Kidney (tissue), 14 donors: ENCODE data around the gene RALY. TPM values are rescaled to one million over a fixed set of nuclear protein-coding genes. Genes with fewer than 3 reads are reported as not detected.

Experiments used
- DNase-seq, 5 donors: peaks; one replicate each; pipeline ENCODE4 v3.0.0-alpha.2; 2013 to 2020
- FAIRE-seq: peaks from 2 replicates; lab custom pipeline; 2012; peaks lifted over from hg19 to GRCh38; lab: Jason Lieb, UNC
- H3K27ac ChIP-seq, 2 donors: one replicate each; pipeline ENCODE4 v1.7.0; 2013; ENCODE audit warnings: low read depth in 2 of 2, low read length in 2 of 2, inconsistent platforms in 1 of 2
- H3K27me3 ChIP-seq: one replicate; pipeline ENCODE4 v1.7.1; 2013; ENCODE audit warnings: low read length, inconsistent platforms; ENCODE audit not compliant: control insufficient read depth, insufficient read depth
- H3K36me3 ChIP-seq, 3 donors: one replicate each; pipeline versions ENCODE4 v1.7.0 to v1.7.1; 2013; ENCODE audit warnings: low read length in 3 of 3, control low read depth in 1 of 3, inconsistent platforms in 1 of 3; ENCODE audit not compliant: insufficient read depth in 3 of 3, control insufficient read depth in 2 of 3
- H3K4me1 ChIP-seq, 3 donors: one replicate each; pipeline versions ENCODE4 v1.7.0 to v1.7.1; 2013; ENCODE audit warnings: low read length in 3 of 3, inconsistent platforms in 1 of 3, low read depth in 1 of 3; ENCODE audit not compliant: control insufficient read depth in 2 of 3, insufficient read depth in 2 of 3
- H3K4me3 ChIP-seq, 3 donors: one replicate each; pipeline versions ENCODE4 v1.7.0 to v1.8.1; 2013; ENCODE audit warnings: low read length in 3 of 3, control low read depth in 1 of 3, inconsistent platforms in 1 of 3
- H3K9ac ChIP-seq, 3 donors: one replicate each; pipeline versions ENCODE4 v1.7.0 to v1.7.1; 2013; ENCODE audit warnings: low read length in 3 of 3, control low read depth in 1 of 3, inconsistent platforms in 1 of 3
- H3K9me3 ChIP-seq, 3 donors: one replicate each; pipeline versions ENCODE4 v1.7.0 to v1.7.1; 2013; ENCODE audit warnings: low read length in 3 of 3, control low read depth in 1 of 3, inconsistent platforms in 1 of 3; ENCODE audit not compliant: control insufficient read depth in 2 of 3, insufficient read depth in 1 of 3
- intact Hi-C: fragments of 100-400 bp; cut with DNase I; formaldehyde crosslinking; loops from one replicate; pipeline ENCODE4 v1.11.1; 2022
- polyA plus RNA-seq: library from polyadenylated mRNA; stranded (reverse); fragments of 350-450 nt; fragmentation: Illumina TruSeq; extraction: RNeasy Lipid Tissue Mini Kit (QIAGEN cat#74804); gene quantifications from one replicate; pipeline ENCODE4 v1.2.3, GENCODE V29; 2014; ENCODE audit warnings: low read depth, low replicate concordance; ENCODE audit not compliant: insufficient read depth
- total RNA-seq: library from RNA; stranded (reverse); fragmentation: NEBNext Ultra II Directional; extraction: Animal tissue kit (Norgen Biotek cat#: 25700); gene quantifications from one replicate; pipeline ENCODE4 v1.2.1, GENCODE V29; 2021
- TF ChIP-seq, protein P1 (sequence below): IDR thresholded peaks from 3 replicates; pipeline ENCODE4 v1.5.1; 2012; ENCODE audit warnings: mild to moderate bottlenecking, moderate library complexity, borderline replicate concordance; ENCODE audit not compliant: insufficient read depth; ENCODE audit errors: extremely low read depth
- donor health status: control.
- donor health status: control.
- donor health status: control.
- donor health status: control.
- donor health status: control.
- donor health status: DM: yes; HTN: yes; CAD: no.
- donor health status: Normal renal cell carcinoma (clear cell type).

Gene RALY
- total and polyA plus RNA-seq, 2 donors from 2014 or later = 119 to 138 TPM

DNA sequence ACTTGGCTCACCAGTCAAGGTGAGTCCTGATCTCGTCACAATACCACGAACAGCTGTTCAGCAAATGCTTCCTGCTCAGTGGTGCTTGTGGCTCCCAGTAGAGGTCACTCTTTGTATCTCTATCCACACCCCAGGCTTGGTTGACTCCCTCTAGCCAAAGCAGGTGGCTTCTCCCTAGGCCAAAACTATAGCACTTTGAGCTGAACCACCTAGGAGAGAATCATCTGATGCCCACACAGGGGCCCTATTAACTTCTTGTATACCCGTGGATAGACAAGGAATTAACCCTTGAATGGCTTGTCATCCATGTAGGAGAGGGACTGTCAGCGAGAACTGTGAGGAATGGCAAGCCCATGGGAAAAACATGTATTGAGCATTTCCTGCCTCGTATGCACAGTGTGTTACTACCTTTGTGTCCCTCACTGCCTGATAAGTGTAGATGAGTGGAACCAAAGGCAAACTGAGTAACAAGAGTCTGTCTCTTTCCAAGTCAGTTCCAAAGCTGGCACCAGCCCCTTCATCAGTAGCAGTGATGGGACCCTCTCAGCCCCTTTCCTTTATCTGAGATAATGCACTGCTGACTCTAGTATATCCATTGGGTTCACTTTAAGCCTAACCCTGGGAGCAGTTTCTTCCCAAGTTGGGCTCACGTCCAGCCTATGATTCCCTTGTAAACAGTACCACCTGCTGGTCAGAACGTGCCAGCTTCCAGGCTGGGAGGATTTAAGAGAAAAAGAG lies 75.8 kb downstream of the RALY start:
- H3K9ac ChIP-seq = no peak overlapping the region
- H3K27me3 ChIP-seq = no peaks in the 10 kb centered on the region
- DNase-seq = peak in 4 of 5 donors; percentile 81 to 93 (median 87)
- intact Hi-C loops = loop anchor here (10.0 kb wide), 1 partner anchor 205 kb away; no protein-coding TSS in a partner anchor
- FAIRE-seq = peak; percentile 76
- peaks cover 2 to 16% (median 8%) of the 10 kb centered on the region in 3 donors for H3K4me1 ChIP-seq
- H3K9me3 ChIP-seq = no peaks in the 10 kb centered on the region
- no peak overlapping the region for H3K4me3 ChIP-seq
- H3K36me3 ChIP-seq = peaks cover 0 to 4% (median 2%) of the 10 kb centered on the region in 3 donors
- H3K27ac ChIP-seq = no peak overlapping the region
- TF ChIP-seq, protein P1, sequence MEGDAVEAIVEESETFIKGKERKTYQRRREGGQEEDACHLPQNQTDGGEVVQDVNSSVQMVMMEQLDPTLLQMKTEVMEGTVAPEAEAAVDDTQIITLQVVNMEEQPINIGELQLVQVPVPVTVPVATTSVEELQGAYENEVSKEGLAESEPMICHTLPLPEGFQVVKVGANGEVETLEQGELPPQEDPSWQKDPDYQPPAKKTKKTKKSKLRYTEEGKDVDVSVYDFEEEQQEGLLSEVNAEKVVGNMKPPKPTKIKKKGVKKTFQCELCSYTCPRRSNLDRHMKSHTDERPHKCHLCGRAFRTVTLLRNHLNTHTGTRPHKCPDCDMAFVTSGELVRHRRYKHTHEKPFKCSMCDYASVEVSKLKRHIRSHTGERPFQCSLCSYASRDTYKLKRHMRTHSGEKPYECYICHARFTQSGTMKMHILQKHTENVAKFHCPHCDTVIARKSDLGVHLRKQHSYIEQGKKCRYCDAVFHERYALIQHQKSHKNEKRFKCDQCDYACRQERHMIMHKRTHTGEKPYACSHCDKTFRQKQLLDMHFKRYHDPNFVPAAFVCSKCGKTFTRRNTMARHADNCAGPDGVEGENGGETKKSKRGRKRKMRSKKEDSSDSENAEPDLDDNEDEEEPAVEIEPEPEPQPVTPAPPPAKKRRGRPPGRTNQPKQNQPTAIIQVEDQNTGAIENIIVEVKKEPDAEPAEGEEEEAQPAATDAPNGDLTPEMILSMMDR = peak; percentile 93

DNA sequence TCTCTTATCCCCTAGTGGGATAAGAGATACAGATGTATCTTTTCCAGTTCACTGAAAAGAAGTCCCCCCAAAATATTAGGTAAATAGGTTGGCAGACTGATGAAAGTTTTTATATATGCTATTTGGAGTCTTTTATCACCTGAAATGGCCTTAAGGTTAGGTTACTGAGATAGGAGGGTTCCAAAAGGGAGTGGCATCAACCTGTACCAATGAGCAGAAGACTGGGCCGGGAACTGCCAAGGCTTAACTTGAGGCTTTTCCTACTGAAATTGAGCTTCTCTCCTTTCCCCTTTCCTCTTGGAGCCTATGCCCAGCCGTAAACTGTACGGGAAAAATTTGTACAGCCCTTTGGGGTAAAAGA lies 76.3 kb downstream of the RALY start:
- Histone ChIP-seq H3K27ac (no peak overlapping the region), H3K9me3 (no peaks in the 10 kb centered on the region), H3K4me1 (peaks cover 2 to 14% (median 8%) of the 10 kb centered on the region in 3 donors), H3K9ac (no peak overlapping the region), H3K36me3 (peaks cover 0 to 5% (median 2%) of the 10 kb centered on the region in 3 donors), H3K27me3 (no peaks in the 10 kb centered on the region), H3K4me3 (no peak overlapping the region)
- TF ChIP-seq, protein P1 = no peak
- intact Hi-C loops = loop anchor here (10.0 kb wide), 1 partner anchor 205 kb away; no protein-coding TSS in a partner anchor
- FAIRE-seq = no peak
- DNase-seq = no peak

DNA sequence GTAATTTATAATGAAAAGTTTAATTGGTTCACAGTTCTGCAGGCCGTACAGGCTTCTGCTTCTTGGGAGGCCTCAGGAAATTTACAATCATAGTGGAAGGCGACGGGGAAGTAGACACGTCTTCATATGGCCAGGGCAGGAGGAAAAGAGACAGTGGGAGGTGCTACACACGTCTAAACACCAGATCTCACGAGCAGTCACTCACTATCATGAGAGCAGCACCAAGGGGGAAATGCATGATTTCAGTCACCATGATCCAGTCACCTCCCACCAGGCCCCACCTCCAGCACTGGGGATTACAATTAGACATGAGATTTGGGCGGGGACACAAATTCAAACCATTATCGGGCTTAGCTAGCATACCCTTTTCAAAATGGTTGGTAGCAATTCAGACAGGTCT lies 77.1 kb downstream of the RALY start:
- Histone ChIP-seq H3K9ac (no peak overlapping the region), H3K36me3 (peaks cover 0 to 9% (median 2%) of the 10 kb centered on the region in 3 donors), H3K27ac (no peak overlapping the region), H3K4me3 (no peak overlapping the region), H3K27me3 (no peaks in the 10 kb centered on the region), H3K4me1 (peaks cover 2 to 8% (median 8%) of the 10 kb centered on the region in 3 donors), H3K9me3 (no peaks in the 10 kb centered on the region)
- no peak for FAIRE-seq
- DNase-seq = no peak
- intact Hi-C loops = loop anchor here (10.0 kb wide), 1 partner anchor 206 kb away; no protein-coding TSS in a partner anchor
- TF ChIP-seq, protein P1 = no peak
